K562 (cell line): ENCODE results near the gene FGF13. TPM values are rescaled to one million over a fixed set of nuclear protein-coding genes. Genes with fewer than 3 reads are reported as not detected.

Source experiments
- JUND ChIP-seq, 2 experiments: IDR thresholded peaks; 2 replicates in 1 of 2; 3 replicates in 1 of 2; pipeline ENCODE4 v1.6.1; 2011; ENCODE audit warnings: borderline replicate concordance in 2 of 2, low read depth in 2 of 2, low read length in 2 of 2, improper control_type of control experiment in 1 of 2, missing biosample characterization in 1 of 2, missing genetic modification characterization in 1 of 2, missing genetic modification reagents in 1 of 2
- MEF2A ChIP-seq: IDR thresholded peaks from 2 replicates; pipeline ENCODE4 v1.6.1; 2011; ENCODE audit warnings: low read depth, mild to moderate bottlenecking, low read length, moderate library complexity; ENCODE audit not compliant: control insufficient read depth
- PTBP1 ChIP-seq: fragments of 200-400 bp; formaldehyde crosslinking; IDR thresholded peaks from 2 replicates; pipeline ENCODE4 v1.6.1; 2017; ENCODE audit warnings: low read depth, low read length
- SIN3B ChIP-seq: fragments of 450-650 bp; IDR thresholded peaks from 2 replicates; pipeline ENCODE4 v1.6.1; 2017; ENCODE audit warnings: low read depth, mild to moderate bottlenecking, moderate library complexity
- SRSF3 ChIP-seq: fragments of 200-400 bp; formaldehyde crosslinking; IDR thresholded peaks from 2 replicates; pipeline ENCODE4 v1.6.1; 2016; ENCODE audit warnings: mild to moderate bottlenecking, low read length, moderate library complexity; ENCODE audit not compliant: insufficient read depth
- U2AF2 ChIP-seq: fragments of 200-400 bp; formaldehyde crosslinking; optimal IDR thresholded peaks from 2 replicates; pipeline ENCODE3; 2017; ENCODE audit warnings: low read depth, mild to moderate bottlenecking, low read length
- ZNF12 ChIP-seq: sonication (generic); formaldehyde crosslinking; IDR thresholded peaks from 2 replicates; pipeline ENCODE4 v1.4.0; 2020; ENCODE audit warnings: mild to moderate bottlenecking, missing genetic modification reagents
- ZNF121 ChIP-seq: sonication (generic); formaldehyde crosslinking; conservative IDR thresholded peaks from 2 replicates; pipeline ENCODE4 v1.8.0; 2022; ENCODE audit warnings: missing genetic modification reagents
- ZNF77 ChIP-seq: fragments of 250-450 bp; sonication (Bioruptor Pico); IDR thresholded peaks from 2 replicates; pipeline ENCODE4 v1.5.0; 2020
- ZNF778 ChIP-seq: fragments of 450-650 bp; formaldehyde crosslinking; IDR thresholded peaks from 2 replicates; pipeline ENCODE4 v1.4.0; 2020; ENCODE audit warnings: mild to moderate bottlenecking, moderate library complexity
- polyA plus RNA-seq, 8 experiments: library from polyadenylated mRNA; depleted of rRNA in 4 of 8; stranded (reverse) in 5 of 8; unstranded in 3 of 8; fragments of >200 nt; fragmentation: Nextera tagmentation in 2 of 8; fragmentation: Illumina TruSeq in 1 of 8; extraction: Ambion mirVana in 2 of 8; extraction: Trizol in 1 of 8; gene quantifications; 2 replicates each; pipeline versions ENCODE4 v1.2.1 to v1.2.3, GENCODE V29; 2011 to 2014; ENCODE audit warnings: inconsistent platforms in 1 of 8, missing spikeins in 1 of 8
- total RNA-seq, 7 experiments: library from RNA; depleted of rRNA in 6 of 7; stranded (reverse); fragments of >200 nt in 6 of 7; fragmentation: Illumina TruSeq in 2 of 7; extraction: Trizol in 2 of 7; gene quantifications; 2 replicates each; pipeline versions ENCODE4 v1.2.1 to v1.2.3, GENCODE V29; 2011 to 2021; ENCODE audit warnings: low replicate concordance in 1 of 7
- TF ChIP-seq, protein P1 (sequence below): IDR thresholded peaks from 3 replicates; pipeline ENCODE4 v1.6.1; 2011; ENCODE audit warnings: borderline replicate concordance, mild to moderate bottlenecking, moderate library complexity; ENCODE audit not compliant: insufficient read length; ENCODE audit errors: extremely low read depth

The FGF13 gene
- total and polyA plus RNA-seq, 9 of the 15 experiments (the other 6 are each of a cell fraction or from before 2014, with no cell fraction given): 14.8 to 95.7 (median 60.8) TPM

DNA sequence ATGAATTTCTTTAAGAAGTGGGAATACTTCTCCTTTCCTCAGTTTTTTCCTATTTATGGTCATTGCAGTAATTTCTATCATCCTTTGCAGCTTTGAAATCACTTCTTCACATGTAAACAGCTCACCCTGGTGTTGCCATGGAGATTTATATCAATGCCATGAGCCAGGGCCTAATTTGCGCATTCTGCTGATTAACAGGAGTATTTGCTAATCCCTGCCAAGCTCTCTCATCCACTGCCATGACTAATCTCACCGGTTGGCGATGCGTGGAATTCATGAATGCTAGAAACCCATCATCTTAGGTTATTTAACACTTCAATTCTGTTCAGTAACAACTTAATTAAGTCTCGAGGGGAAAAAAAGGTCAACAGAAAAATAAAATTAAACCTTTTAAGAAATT is 11.8 kb upstream of the FGF13 start (continued):
- no peak for TF ChIP-seq MEF2A
- no peak for TF ChIP-seq SRSF3
- TF ChIP-seq ZNF778 (CRISPR knock-in tag): no peak
- TF ChIP-seq U2AF2: no peak
- TF ChIP-seq, protein P1, sequence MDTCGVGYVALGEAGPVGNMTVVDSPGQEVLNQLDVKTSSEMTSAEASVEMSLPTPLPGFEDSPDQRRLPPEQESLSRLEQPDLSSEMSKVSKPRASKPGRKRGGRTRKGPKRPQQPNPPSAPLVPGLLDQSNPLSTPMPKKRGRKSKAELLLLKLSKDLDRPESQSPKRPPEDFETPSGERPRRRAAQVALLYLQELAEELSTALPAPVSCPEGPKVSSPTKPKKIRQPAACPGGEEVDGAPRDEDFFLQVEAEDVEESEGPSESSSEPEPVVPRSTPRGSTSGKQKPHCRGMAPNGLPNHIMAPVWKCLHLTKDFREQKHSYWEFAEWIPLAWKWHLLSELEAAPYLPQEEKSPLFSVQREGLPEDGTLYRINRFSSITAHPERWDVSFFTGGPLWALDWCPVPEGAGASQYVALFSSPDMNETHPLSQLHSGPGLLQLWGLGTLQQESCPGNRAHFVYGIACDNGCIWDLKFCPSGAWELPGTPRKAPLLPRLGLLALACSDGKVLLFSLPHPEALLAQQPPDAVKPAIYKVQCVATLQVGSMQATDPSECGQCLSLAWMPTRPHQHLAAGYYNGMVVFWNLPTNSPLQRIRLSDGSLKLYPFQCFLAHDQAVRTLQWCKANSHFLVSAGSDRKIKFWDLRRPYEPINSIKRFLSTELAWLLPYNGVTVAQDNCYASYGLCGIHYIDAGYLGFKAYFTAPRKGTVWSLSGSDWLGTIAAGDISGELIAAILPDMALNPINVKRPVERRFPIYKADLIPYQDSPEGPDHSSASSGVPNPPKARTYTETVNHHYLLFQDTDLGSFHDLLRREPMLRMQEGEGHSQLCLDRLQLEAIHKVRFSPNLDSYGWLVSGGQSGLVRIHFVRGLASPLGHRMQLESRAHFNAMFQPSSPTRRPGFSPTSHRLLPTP: no peak
- no peak for TF ChIP-seq ZNF12 (CRISPR knock-in tag)
- no peak for TF ChIP-seq ZNF121 (CRISPR knock-in tag)
- no peak for TF ChIP-seq SIN3B
- TF ChIP-seq ZNF77: no peak
- TF ChIP-seq PTBP1: no peak
- no peak for TF ChIP-seq JUND (IDR thresholded peaks at IDR 0.05; ENCODE audit: borderline replicate concordance, low read depth, low read length)
- no peak for TF ChIP-seq JUND (tag; IDR thresholded peaks at IDR 0.05; ENCODE audit: borderline replicate concordance, low read depth, low read length)
- TF ChIP-seq, all 486 proteins: peak for 0
